ENCODE data around the gene ECE1. TPM values are rescaled to one million over a fixed set of nuclear protein-coding genes. Genes with fewer than 3 reads are reported as not detected.
A peak's percentile ranks its signal among the peaks of the same experiment; 100 is the strongest.

ECE1 gene
- total and polyA plus RNA-seq, 9 of the 15 experiments (the other 6 are each of a cell fraction or from before 2014, with no cell fraction given) = 0.56 to 34.8 (median 11.0) TPM

GRCh38 chr1:21324368-21325141, 34.3 kb upstream of the ECE1 start (continued):
- no peak for TF ChIP-seq ZC3H4 (CRISPR knock-in tag; IDR thresholded peaks at IDR 0.05; ENCODE audit: borderline replicate concordance)
- TF ChIP-seq ZNF41 (CRISPR knock-in tag; conservative IDR thresholded peaks at IDR 0.05) = no peak
- no peak for TF ChIP-seq KLF6 (CRISPR knock-in tag; IDR thresholded peaks at IDR 0.05; ENCODE audit: borderline replicate concordance)
- no peak for TF ChIP-seq ZNF512 (tag; IDR thresholded peaks at IDR 0.05)
- TF ChIP-seq NR3C1 (CRISPR knock-in tag; IDR thresholded peaks at IDR 0.05) = no peak
- TF ChIP-seq DMBX1 (CRISPR knock-in tag; IDR thresholded peaks at IDR 0.05; ENCODE audit: borderline replicate concordance) = no peak
- no peak for TF ChIP-seq HNRNPH1 (optimal IDR thresholded peaks at IDR 0.05; ENCODE audit: low read depth, low read length)
- TF ChIP-seq CCNT2 (IDR thresholded peaks at IDR 0.05; ENCODE audit: borderline replicate concordance, extremely low read depth, insufficient read length, low read depth, low read length) = no peak
- TF ChIP-seq SAFB2 (IDR thresholded peaks at IDR 0.05; ENCODE audit: borderline replicate concordance, low read depth, low read length, severe bottlenecking) = no peak
- TF ChIP-seq HDAC3 (IDR thresholded peaks at IDR 0.05; ENCODE audit: borderline replicate concordance, partially characterized antibody) = no peak
- TF ChIP-seq CREB3L1 (IDR thresholded peaks at IDR 0.05; ENCODE audit: borderline replicate concordance, low read depth) = no peak
- TF ChIP-seq CGGBP1 (CRISPR knock-in tag; IDR thresholded peaks at IDR 0.05) = no peak
- no peak for TF ChIP-seq ZNF655 (CRISPR knock-in tag; IDR thresholded peaks at IDR 0.05)
- TF ChIP-seq HLTF (IDR thresholded peaks at IDR 0.05) = no peak
- TF ChIP-seq CREB5 (CRISPR knock-in tag; IDR thresholded peaks at IDR 0.05) = no peak
- TF ChIP-seq MAFF (IDR thresholded peaks at IDR 0.05; ENCODE audit: low read length) = no peak
- peak; percentile 19; the same call in 1 of the 2 replicates for TF ChIP-seq PBX2 (CRISPR knock-in tag; IDR thresholded peaks at IDR 0.05; ENCODE audit: low read depth)
- peak; percentile 85 for TF ChIP-seq PBX2 (tag; conservative IDR thresholded peaks at IDR 0.05; ENCODE audit: low read depth)
- TF ChIP-seq E2F3 (CRISPR knock-in tag; IDR thresholded peaks at IDR 0.05) = no peak
